Panc1 (cell line): Measurements from ENCODE around the gene FHAD1.

Source experiments
- POLR2AphosphoS5 ChIP-seq: IDR thresholded peaks from 2 replicates; pipeline ENCODE4 v1.6.1; 2012; ENCODE audit warnings: mild to moderate bottlenecking, low read depth, low read length, moderate library complexity
- SIN3A ChIP-seq: IDR thresholded peaks from 2 replicates; pipeline ENCODE4 v1.6.1; 2012; ENCODE audit warnings: low read depth, mild to moderate bottlenecking, low read length, moderate library complexity, borderline replicate concordance; ENCODE audit not compliant: insufficient read depth
- TCF7L2 ChIP-seq: IDR thresholded peaks from 2 replicates; pipeline ENCODE4 v1.6.1; 2011; ENCODE audit warnings: mild to moderate bottlenecking, low read depth, low read length, inconsistent platforms
- TF ChIP-seq, protein P1 (sequence below): fragments of 450-650 bp; IDR thresholded peaks from 2 replicates; pipeline ENCODE4 v1.5.1; 2017; ENCODE audit warnings: mild to moderate bottlenecking

DNA sequence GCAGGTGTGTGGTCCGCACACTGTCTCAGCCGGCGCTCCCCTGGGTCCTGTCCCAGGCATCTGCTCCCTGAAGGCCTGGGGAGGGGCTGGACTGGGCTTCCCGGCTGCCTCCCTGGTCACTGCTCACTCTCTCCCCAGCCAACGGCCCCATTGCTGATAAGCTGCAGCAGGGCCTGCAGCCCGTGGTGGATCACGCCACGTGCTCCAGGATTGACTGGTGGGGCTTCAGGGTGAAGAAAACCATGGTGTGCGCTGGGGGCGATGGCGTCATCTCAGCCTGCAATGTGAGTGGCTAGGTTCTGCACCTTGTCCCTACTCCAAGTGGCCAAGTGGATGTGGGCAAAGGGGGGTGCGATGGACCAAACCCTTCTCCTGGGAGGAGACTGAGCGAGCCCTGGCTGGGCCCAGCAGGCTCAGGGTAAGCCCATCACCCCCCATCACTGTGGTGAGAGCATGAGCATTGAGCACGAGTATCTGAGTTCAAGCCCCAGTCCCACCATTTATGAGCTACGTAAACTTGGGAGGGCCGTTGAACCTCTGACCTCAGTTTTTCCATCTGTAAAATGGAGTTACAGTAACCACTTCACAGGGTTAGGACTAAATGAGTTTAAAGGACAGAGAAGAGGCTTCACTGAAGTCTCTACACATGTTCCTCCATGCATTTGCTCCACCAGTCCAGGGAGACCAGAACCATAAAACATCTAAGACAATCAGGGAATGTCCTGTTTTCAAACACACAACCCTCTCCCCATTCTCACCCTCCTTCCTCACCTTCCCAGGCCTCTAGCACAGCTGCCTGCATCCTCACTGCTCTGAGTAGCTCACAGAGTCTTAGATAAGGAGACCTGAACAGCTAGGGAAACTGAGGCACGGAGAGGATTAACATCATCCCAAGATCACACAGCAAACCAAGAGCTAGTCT is 197.7 kb downstream of the FHAD1 start:
- TF ChIP-seq POLR2AphosphoS5: no peak
- TF ChIP-seq, protein P1, sequence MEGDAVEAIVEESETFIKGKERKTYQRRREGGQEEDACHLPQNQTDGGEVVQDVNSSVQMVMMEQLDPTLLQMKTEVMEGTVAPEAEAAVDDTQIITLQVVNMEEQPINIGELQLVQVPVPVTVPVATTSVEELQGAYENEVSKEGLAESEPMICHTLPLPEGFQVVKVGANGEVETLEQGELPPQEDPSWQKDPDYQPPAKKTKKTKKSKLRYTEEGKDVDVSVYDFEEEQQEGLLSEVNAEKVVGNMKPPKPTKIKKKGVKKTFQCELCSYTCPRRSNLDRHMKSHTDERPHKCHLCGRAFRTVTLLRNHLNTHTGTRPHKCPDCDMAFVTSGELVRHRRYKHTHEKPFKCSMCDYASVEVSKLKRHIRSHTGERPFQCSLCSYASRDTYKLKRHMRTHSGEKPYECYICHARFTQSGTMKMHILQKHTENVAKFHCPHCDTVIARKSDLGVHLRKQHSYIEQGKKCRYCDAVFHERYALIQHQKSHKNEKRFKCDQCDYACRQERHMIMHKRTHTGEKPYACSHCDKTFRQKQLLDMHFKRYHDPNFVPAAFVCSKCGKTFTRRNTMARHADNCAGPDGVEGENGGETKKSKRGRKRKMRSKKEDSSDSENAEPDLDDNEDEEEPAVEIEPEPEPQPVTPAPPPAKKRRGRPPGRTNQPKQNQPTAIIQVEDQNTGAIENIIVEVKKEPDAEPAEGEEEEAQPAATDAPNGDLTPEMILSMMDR: no peak
- TF ChIP-seq SIN3A: no peak
- no peak for TF ChIP-seq TCF7L2
